Measurements from ENCODE around the gene NPTXR. TPM values are rescaled to one million over a fixed set of nuclear protein-coding genes. Genes with fewer than 3 reads are reported as not detected.

Gene NPTXR
- total RNA-seq, 4 donors from 2014 or later = 7.9 to 21.7 (median 12.5) TPM

- ATAC-seq = no peak
- Histone ChIP-seq H3K9me3 (no peaks in the 10 kb centered on the region), H3K27me3 (no peaks in the 10 kb centered on the region), H3K36me3 (no peaks in the 10 kb centered on the region), H3K27ac (no peak overlapping the region), H3K4me1 (no peaks in the 10 kb centered on the region), H3K4me3 (no peak overlapping the region)
- no peak for TF ChIP-seq CTCF (IDR thresholded peaks at IDR 0.05)
- no peak for TF ChIP-seq POLR2A (IDR thresholded peaks at IDR 0.05)
- no peak for TF ChIP-seq POLR2AphosphoS5 (IDR thresholded peaks at IDR 0.05)
- no peak for TF ChIP-seq EP300 (IDR thresholded peaks at IDR 0.05)
- 54 to 76% methylated on average over 5 of the region's 30 CpGs for WGBS, 2 donors (ENCODE audit: low coverage in 1 of 2)
Observed at GRCh38 chr22:38832005-38832978, 11.5 kb downstream of the NPTXR start.

- TF ChIP-seq EP300 (IDR thresholded peaks at IDR 0.05) = no peak
- TF ChIP-seq CTCF (IDR thresholded peaks at IDR 0.05) = no peak
- TF ChIP-seq POLR2AphosphoS5 (IDR thresholded peaks at IDR 0.05) = no peak
- no peak for TF ChIP-seq POLR2A (IDR thresholded peaks at IDR 0.05)
Observed at GRCh38 chr22:38831166-38831945, 12.5 kb downstream of the NPTXR start.

GRCh38 chr22:38830845-38831108 is 13.1 kb downstream of the NPTXR start:
- Histone ChIP-seq H3K9me3 (no peaks in the 10 kb centered on the region), H3K4me1 (no peaks in the 10 kb centered on the region), H3K27me3 (no peaks in the 10 kb centered on the region), H3K4me3 (no peak overlapping the region), H3K27ac (no peak overlapping the region), H3K36me3 (peaks cover 0 to 6% of the 10 kb centered on the region in 2 donors)
- WGBS, 2 donors (ENCODE audit: low coverage in 1 of 2) = no CpG with 5 or more reads among the region's 7 CpGs
- TF ChIP-seq POLR2A (IDR thresholded peaks at IDR 0.05) (no peak), EP300 (IDR thresholded peaks at IDR 0.05) (no peak), CTCF (IDR thresholded peaks at IDR 0.05) (no peak), POLR2AphosphoS5 (IDR thresholded peaks at IDR 0.05) (no peak)
- ATAC-seq = no peak

More at GRCh38 chr22:38831166-38831945, 12.5 kb downstream of the NPTXR start:
- WGBS, 2 donors (ENCODE audit: low coverage in 1 of 2) = 71 to 80% methylated on average over 1 of the region's 16 CpGs
- Histone ChIP-seq H3K4me3 (no peak overlapping the region), H3K27me3 (no peaks in the 10 kb centered on the region), H3K9me3 (no peaks in the 10 kb centered on the region), H3K27ac (no peak overlapping the region), H3K36me3 (peaks cover 0 to 3% of the 10 kb centered on the region in 2 donors), H3K4me1 (no peaks in the 10 kb centered on the region)
- ATAC-seq = no peak

- 56 to 100% methylated on average over 2 to 3 of the region's 17 CpGs for WGBS, 2 donors (ENCODE audit: low coverage in 1 of 2)
- Histone ChIP-seq H3K27me3 (no peaks in the 10 kb centered on the region), H3K27ac (no peak overlapping the region), H3K4me1 (no peaks in the 10 kb centered on the region), H3K9me3 (no peaks in the 10 kb centered on the region), H3K36me3 (peaks cover 0 to 6% of the 10 kb centered on the region in 2 donors), H3K4me3 (no peak overlapping the region)
- TF ChIP-seq POLR2AphosphoS5 (IDR thresholded peaks at IDR 0.05) = no peak
- no peak for TF ChIP-seq CTCF (IDR thresholded peaks at IDR 0.05)
- no peak for TF ChIP-seq POLR2A (IDR thresholded peaks at IDR 0.05)
- ATAC-seq = no peak
Observed at GRCh38 chr22:38830026-38830844, 13.6 kb downstream of the NPTXR start.
